ENCODE measurements around the gene SCG3.

SCG3 gene

DNA sequence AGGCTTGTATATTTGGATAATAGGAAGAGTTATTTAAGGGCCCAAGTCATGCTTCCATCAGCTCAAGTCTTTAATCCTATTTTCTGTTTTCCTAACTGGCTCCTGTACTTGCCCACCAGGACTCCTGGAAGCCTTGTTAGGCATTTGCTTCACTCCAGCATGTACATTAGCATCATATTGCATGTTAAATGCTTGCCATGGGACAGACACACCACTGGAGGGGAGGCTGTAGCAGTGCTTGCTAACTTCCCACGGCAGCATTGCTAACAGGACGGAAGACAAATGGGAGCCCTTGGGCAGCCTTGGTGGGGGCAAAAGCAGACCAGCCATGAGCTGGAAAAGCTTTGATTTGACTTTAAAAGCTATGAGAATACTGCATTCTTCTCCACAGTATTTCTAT is 76.1 kb downstream of the SCG3 start:
- TF ChIP-seq, protein P1, sequence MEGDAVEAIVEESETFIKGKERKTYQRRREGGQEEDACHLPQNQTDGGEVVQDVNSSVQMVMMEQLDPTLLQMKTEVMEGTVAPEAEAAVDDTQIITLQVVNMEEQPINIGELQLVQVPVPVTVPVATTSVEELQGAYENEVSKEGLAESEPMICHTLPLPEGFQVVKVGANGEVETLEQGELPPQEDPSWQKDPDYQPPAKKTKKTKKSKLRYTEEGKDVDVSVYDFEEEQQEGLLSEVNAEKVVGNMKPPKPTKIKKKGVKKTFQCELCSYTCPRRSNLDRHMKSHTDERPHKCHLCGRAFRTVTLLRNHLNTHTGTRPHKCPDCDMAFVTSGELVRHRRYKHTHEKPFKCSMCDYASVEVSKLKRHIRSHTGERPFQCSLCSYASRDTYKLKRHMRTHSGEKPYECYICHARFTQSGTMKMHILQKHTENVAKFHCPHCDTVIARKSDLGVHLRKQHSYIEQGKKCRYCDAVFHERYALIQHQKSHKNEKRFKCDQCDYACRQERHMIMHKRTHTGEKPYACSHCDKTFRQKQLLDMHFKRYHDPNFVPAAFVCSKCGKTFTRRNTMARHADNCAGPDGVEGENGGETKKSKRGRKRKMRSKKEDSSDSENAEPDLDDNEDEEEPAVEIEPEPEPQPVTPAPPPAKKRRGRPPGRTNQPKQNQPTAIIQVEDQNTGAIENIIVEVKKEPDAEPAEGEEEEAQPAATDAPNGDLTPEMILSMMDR (IDR thresholded peaks at IDR 0.05) = no peak
- Histone ChIP-seq H3K4me3 (no peak overlapping the region), H3K27ac (no peak overlapping the region)

GRCh38 chr15:51758645-51759044 is 77.3 kb downstream of the SCG3 start:
- Histone ChIP-seq H3K27ac (peak overlapping the region in 1 of 2 donors; percentile 69), H3K4me3 (peak overlapping the region; percentile 5)
- TF ChIP-seq, protein P1 (IDR thresholded peaks at IDR 0.05) = no peak
- DNase-seq (ENCODE audit: low spot score) = no peak

More for the DNA sequence above, 76.1 kb downstream of the SCG3 start:
- DNase-seq (ENCODE audit: low spot score) = no peak

GRCh38 chr15:51759557-51760070 is 78.3 kb downstream of the SCG3 start:
- TF ChIP-seq, protein P1 (IDR thresholded peaks at IDR 0.05) = no peak
- Histone ChIP-seq H3K4me3 (no peak overlapping the region), H3K27ac (peak overlapping the region in 1 of 2 donors; percentile 49)
- no peak for DNase-seq (ENCODE audit: low spot score)

DNA sequence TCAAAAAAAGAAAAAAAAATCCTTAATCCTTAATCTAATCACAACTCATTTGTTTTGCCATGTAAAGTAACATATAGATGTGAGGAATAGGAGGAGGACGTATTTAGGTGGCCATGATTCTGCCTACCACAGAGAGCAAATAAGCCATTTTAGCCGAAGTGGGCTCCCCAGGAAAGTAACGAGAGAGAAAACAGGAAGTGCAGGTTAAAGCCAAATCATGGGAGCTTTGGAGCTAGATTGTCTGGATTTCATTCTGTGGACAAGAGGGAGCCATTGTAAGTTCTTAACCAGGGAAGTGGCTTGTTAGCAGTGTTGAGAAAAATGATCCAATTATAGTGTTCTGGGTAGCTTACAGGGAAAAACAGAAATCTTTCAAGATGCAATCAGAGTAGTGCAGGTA is 79.5 kb downstream of the SCG3 start:
- Histone ChIP-seq H3K27ac (no peak overlapping the region), H3K4me3 (no peak overlapping the region)
- TF ChIP-seq, protein P1 (IDR thresholded peaks at IDR 0.05) = no peak
- DNase-seq (ENCODE audit: low spot score) = no peak

DNA sequence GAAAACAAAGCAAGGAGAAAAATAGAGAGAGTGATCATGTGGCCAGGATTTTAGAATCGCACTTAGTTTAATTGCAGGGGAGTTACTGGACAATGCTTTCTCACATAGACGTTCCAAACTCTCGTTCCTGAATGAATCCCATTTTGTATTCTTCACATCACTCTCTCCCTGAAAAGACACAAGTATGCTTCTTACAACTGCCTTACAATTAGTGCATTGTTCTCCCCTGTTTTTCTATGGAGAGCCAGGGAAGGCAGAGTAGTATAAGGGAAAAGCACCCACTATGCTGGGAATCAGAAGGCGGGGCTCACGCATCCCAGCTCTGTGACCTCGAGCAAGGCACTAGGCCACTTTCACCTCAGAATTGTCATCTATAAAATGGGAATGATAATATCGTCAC is 84.4 kb downstream of the SCG3 start:
- DNase-seq (ENCODE audit: low spot score) = no peak
- H3K4me3 ChIP-seq = no peak overlapping the region
- TF ChIP-seq, protein P1 (IDR thresholded peaks at IDR 0.05) = no peak
- no peak overlapping the region for H3K27ac ChIP-seq

GRCh38 chr15:51766341-51766740 is 85.0 kb downstream of the SCG3 start:
- TF ChIP-seq, protein P1 (IDR thresholded peaks at IDR 0.05) = no peak
- no peak overlapping the region for H3K27ac ChIP-seq
- no peak overlapping the region for H3K4me3 ChIP-seq
- no peak for DNase-seq (ENCODE audit: low spot score)

DNA sequence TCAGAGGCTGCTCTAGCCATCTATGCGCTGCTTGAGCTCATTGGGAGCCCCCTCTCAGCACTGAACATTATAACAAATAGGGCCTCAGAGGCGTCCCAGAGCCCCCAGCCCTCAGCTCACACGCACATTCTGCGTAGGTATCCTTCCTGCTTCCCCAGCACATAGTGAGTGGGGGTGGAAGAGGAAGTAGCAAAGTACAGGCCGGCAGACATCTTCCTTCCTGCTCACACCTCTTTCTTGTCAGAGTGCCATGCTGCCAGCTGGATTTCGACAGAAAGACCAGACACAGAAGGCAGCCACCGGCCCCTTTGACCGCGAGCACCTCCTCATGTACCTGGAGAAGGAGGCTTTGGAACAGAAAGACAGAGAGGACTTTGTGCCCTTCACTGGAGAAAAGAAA is 86.7 kb downstream of the SCG3 start:
- H3K27ac ChIP-seq = no peak overlapping the region
- DNase-seq (ENCODE audit: low spot score) = no peak
- TF ChIP-seq, protein P1 (IDR thresholded peaks at IDR 0.05) = no peak
- no peak overlapping the region for H3K4me3 ChIP-seq
